ENCODE measurements around the gene DTX2. TPM values are rescaled to one million over a fixed set of nuclear protein-coding genes. Genes with fewer than 3 reads are reported as not detected.

DTX2 gene
- total RNA-seq, 1 donor: 14.5 TPM

Small RNA genes within 50 kb of the gene (small RNA-seq; reads per million reads assigned to genes)
- not detected for gene RF00019

Other genes with a start within 250 kb of the DTX2 start
- 50.1 TPM for gene HSPB1, start 159.0 kb upstream of the DTX2 start, total RNA-seq
- 45.2 TPM for gene YWHAG, start 102.7 kb upstream of the DTX2 start, total RNA-seq
- 0.81 TPM for gene SSC4D, start 52.0 kb upstream of the DTX2 start, total RNA-seq
- 17.5 TPM for gene ZP3, start 36.8 kb upstream of the DTX2 start, total RNA-seq
- 1.1 TPM for gene UPK3B, start 48.8 kb downstream of the DTX2 start, total RNA-seq
- gene SPDYE16, start 81.6 kb downstream of the DTX2 start, total RNA-seq: under 0.01 TPM
- 5.4 TPM for gene POMZP3, start 165.6 kb downstream of the DTX2 start, total RNA-seq